GM12891 (cell line): ENCODE results near the gene PQBP1.

Source experiments
- POLR2AphosphoS5 ChIP-seq: IDR thresholded peaks from 2 replicates; pipeline ENCODE4 v1.6.1; 2011; ENCODE audit warnings: low read depth, low read length, control low read depth
- TAF1 ChIP-seq: IDR thresholded peaks from 2 replicates; pipeline ENCODE4 v1.6.1; 2011; ENCODE audit warnings: low read depth, low read length, control low read depth

DNA sequence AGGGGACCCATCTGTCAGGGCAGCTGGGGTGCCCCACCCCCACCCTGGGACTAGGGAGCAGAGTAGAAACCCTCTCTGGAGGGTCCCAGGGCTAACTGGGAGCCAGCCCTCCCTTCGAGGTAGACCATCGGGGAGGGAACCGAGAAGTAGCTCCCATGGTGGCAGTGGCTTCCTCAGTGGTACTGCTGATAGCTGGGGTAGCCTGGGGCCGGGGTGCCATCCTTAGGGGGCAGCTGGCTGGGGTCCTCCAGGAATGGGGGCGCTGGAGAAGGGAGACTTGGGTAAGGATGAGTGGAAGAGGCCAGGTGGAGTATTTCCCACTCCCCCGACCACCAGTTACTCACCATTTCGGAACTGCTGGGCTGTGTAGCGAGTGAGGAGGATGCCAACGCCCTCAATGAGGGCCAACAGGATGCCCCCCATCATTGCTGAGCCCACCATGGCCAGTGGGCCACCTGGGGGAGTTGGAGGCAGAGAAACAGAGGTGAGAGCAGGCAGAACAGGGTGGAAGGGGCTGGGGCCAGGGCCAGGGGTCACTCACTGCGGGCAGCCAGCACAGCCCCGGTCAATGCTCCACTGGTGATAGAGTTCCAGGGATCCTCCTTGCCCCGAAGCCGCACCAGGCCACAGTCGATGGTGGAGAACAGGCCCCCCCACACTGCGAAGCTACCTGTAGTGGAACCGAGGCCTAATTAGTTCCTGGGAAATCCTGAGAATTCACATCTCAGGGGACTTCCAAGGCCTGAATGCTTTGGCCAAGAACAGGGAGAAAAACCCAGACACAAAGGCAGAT lies 4.0 kb upstream of the PQBP1 start:
- TF ChIP-seq POLR2AphosphoS5 (no peak), TAF1 (no peak)
